MM.1S (cell line): Measurements from ENCODE around the gene COL21A1.

Experiments
- DNase-seq: peaks from one replicate; pipeline ENCODE4 v3.0.0-alpha.2; 2015
- H2AFZ ChIP-seq: fragments of 300-600 bp; sonication (generic); 2 replicates; pipeline ENCODE4 v1.6.0; 2016; ENCODE audit warnings: antibody characterized with exemption, low read length
- H3F3A ChIP-seq: fragments of 300-600 bp; sonication (generic); 2 replicates; pipeline ENCODE4 v1.6.1; 2016; ENCODE audit warnings: mild to moderate bottlenecking, antibody characterized with exemption, low read length, moderate library complexity, mixed read lengths; ENCODE audit not compliant: insufficient read depth
- H3K27ac ChIP-seq: fragments of 300-600 bp; sonication (generic); 2 replicates; pipeline ENCODE4 v1.5.1; 2016; ENCODE audit warnings: mild to moderate bottlenecking, low read length
- H3K27me3 ChIP-seq: fragments of 300-600 bp; sonication (generic); replicated peaks from 2 replicates; pipeline ENCODE4 v1.6.0; 2016; ENCODE audit warnings: low read length; ENCODE audit not compliant: insufficient read depth
- H3K36me3 ChIP-seq: fragments of 300-600 bp; sonication (generic); replicated peaks from 2 replicates; pipeline ENCODE4 v1.6.1; 2016; ENCODE audit warnings: mild to moderate bottlenecking, low read length, mixed read lengths; ENCODE audit not compliant: insufficient read depth
- H3K4me1 ChIP-seq: fragments of 300-600 bp; sonication (generic); 2 replicates; pipeline ENCODE4 v1.6.1; 2016; ENCODE audit warnings: low read length, mixed read lengths
- H3K4me2 ChIP-seq: fragments of 300-600 bp; sonication (generic); 2 replicates; pipeline ENCODE4 v1.6.0; 2016; ENCODE audit warnings: low read depth, low read length
- H3K4me3 ChIP-seq: fragments of 300-600 bp; sonication (generic); 2 replicates; pipeline ENCODE4 v1.5.1; 2016; ENCODE audit warnings: low read length, mixed read lengths
- H3K79me2 ChIP-seq: fragments of 300-600 bp; sonication (generic); 2 replicates; pipeline ENCODE4 v1.6.1; 2016; ENCODE audit warnings: mixed run types, low read length, mixed read lengths
- H3K9ac ChIP-seq: fragments of 300-600 bp; sonication (generic); 2 replicates; pipeline ENCODE4 v1.6.1; 2016; ENCODE audit warnings: low read length, mixed read lengths
- H3K9me2 ChIP-seq: fragments of 300-600 bp; sonication (generic); replicated peaks from 2 replicates; pipeline ENCODE4 v1.6.1; 2016; ENCODE audit warnings: mild to moderate bottlenecking, low read length, mixed read lengths; ENCODE audit not compliant: insufficient read depth
- H3K9me3 ChIP-seq: fragments of 300-600 bp; sonication (generic); replicated peaks from 2 replicates; pipeline ENCODE4 v1.6.1; 2016; ENCODE audit warnings: mild to moderate bottlenecking, low read length, mixed read lengths; ENCODE audit not compliant: insufficient read depth
- H4K20me1 ChIP-seq: fragments of 300-600 bp; sonication (generic); 2 replicates; pipeline ENCODE4 v1.6.1; 2016; ENCODE audit warnings: mild to moderate bottlenecking, low read length, moderate library complexity, mixed read lengths; ENCODE audit not compliant: insufficient read depth
- EZH2 ChIP-seq: fragments of 300-600 bp; sonication (generic); optimal IDR thresholded peaks from 2 replicates; pipeline ENCODE3; 2017; ENCODE audit warnings: low read depth, mild to moderate bottlenecking, antibody characterized with exemption, low read length, mixed read lengths
- EZH2phosphoT487 ChIP-seq: fragments of 300-600 bp; sonication (generic); IDR thresholded peaks from 2 replicates; pipeline ENCODE4 v1.6.1; 2018; ENCODE audit warnings: antibody characterized with exemption, low read length
- TF ChIP-seq, protein P1 (sequence below): fragments of 300-600 bp; sonication (generic); IDR thresholded peaks from 2 replicates; pipeline ENCODE4 v1.5.1; 2016; ENCODE audit warnings: antibody characterized with exemption, low read length, mixed read lengths

Gene COL21A1

DNA sequence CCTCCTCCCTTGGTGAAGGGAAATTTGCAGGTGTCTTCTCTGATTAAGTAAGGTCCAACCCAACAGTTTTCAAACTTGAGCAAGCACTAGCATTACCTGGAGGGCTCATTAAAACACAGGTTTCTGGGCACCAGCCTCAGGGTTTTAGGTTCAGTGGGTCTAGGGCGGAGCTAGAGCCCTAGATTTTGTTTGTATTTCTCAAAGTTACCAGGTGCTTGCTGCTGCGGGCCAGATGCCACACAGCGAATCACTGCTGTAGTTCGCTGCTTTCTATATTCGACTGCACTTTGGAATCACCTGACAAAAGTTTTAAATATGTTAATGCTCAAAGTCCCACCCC lies 869 bp downstream of the COL21A1 start:
- H3K9ac ChIP-seq: no peak overlapping the region
- no peaks in the 10 kb centered on the region for H4K20me1 ChIP-seq
- H3K27me3 ChIP-seq: no peaks in the 10 kb centered on the region
- H3K9me2 ChIP-seq: no peaks in the 10 kb centered on the region
- H3K4me3 ChIP-seq: no peak overlapping the region
- H3K79me2 ChIP-seq: no peaks in the 10 kb centered on the region
- no peak overlapping the region for H2AFZ ChIP-seq
- H3K4me2 ChIP-seq: no peak overlapping the region
- H3K4me1 ChIP-seq: no peaks in the 10 kb centered on the region
- TF ChIP-seq, protein P1, sequence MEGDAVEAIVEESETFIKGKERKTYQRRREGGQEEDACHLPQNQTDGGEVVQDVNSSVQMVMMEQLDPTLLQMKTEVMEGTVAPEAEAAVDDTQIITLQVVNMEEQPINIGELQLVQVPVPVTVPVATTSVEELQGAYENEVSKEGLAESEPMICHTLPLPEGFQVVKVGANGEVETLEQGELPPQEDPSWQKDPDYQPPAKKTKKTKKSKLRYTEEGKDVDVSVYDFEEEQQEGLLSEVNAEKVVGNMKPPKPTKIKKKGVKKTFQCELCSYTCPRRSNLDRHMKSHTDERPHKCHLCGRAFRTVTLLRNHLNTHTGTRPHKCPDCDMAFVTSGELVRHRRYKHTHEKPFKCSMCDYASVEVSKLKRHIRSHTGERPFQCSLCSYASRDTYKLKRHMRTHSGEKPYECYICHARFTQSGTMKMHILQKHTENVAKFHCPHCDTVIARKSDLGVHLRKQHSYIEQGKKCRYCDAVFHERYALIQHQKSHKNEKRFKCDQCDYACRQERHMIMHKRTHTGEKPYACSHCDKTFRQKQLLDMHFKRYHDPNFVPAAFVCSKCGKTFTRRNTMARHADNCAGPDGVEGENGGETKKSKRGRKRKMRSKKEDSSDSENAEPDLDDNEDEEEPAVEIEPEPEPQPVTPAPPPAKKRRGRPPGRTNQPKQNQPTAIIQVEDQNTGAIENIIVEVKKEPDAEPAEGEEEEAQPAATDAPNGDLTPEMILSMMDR: no peak
- no peak for TF ChIP-seq EZH2
- no peaks in the 10 kb centered on the region for H3F3A ChIP-seq
- H3K9me3 ChIP-seq: no peaks in the 10 kb centered on the region
- no peak overlapping the region for H3K27ac ChIP-seq
- DNase-seq: no peak
- H3K36me3 ChIP-seq: no peaks in the 10 kb centered on the region

DNA sequence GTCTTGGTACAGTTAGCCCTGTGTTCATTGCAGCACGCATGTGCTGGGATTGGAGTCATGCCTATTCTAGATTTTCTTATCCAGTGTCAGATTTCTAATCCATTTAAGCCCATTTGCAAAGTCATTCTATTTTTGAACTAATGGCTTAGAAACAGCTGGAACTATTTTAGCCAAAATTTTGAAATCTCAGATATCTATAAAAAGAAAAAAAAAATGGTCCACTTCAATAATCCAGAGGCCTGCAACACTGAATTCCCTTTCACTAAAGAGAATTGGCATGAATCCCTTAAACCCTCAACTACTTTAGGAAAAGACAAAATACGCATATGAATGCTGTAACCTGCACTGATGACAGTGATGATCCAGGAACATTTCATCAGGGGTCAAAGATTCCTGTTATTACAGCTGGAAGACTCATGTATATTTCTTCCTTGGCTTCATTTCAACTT lies 1.5 kb downstream of the COL21A1 start:
- Histone ChIP-seq H3K36me3 (no peaks in the 10 kb centered on the region), H3K4me1 (no peaks in the 10 kb centered on the region), H3F3A (no peaks in the 10 kb centered on the region), H2AFZ (no peak overlapping the region), H4K20me1 (no peaks in the 10 kb centered on the region), H3K79me2 (no peaks in the 10 kb centered on the region), H3K4me3 (no peak overlapping the region), H3K4me2 (no peak overlapping the region), H3K27ac (no peak overlapping the region), H3K9me3 (no peaks in the 10 kb centered on the region), H3K9me2 (no peaks in the 10 kb centered on the region), H3K9ac (no peak overlapping the region), H3K27me3 (no peaks in the 10 kb centered on the region)
- TF ChIP-seq, protein P1: no peak
- TF ChIP-seq EZH2phosphoT487: no peak
- no peak for TF ChIP-seq EZH2
- no peak for DNase-seq

- H3K36me3 ChIP-seq: no peaks in the 10 kb centered on the region
- no peak overlapping the region for H3K9ac ChIP-seq
- H3K4me2 ChIP-seq: no peak overlapping the region
- H3K9me3 ChIP-seq: no peaks in the 10 kb centered on the region
- TF ChIP-seq EZH2phosphoT487: no peak
- TF ChIP-seq, protein P1: no peak
- TF ChIP-seq EZH2: no peak
- DNase-seq: no peak
- no peaks in the 10 kb centered on the region for H3K79me2 ChIP-seq
- no peak overlapping the region for H3K4me3 ChIP-seq
- no peaks in the 10 kb centered on the region for H3K27me3 ChIP-seq
- H3K27ac ChIP-seq: no peak overlapping the region
- H3K4me1 ChIP-seq: no peaks in the 10 kb centered on the region
- no peaks in the 10 kb centered on the region for H3K9me2 ChIP-seq
- H3F3A ChIP-seq: no peaks in the 10 kb centered on the region
- H2AFZ ChIP-seq: no peak overlapping the region
- no peaks in the 10 kb centered on the region for H4K20me1 ChIP-seq
These were observed 2.7 kb downstream of the COL21A1 start for GRCh38 chr6:56244528-56245253.
